HEK293 (cell line): ENCODE measurements around the gene FCN1.

ENCODE experiments used
- KLF1 ChIP-seq: fragments of 450-650 bp; formaldehyde crosslinking; IDR thresholded peaks from 2 replicates; pipeline ENCODE4 v1.5.1; 2016; ENCODE audit warnings: missing biosample characterization, missing genetic modification characterization
- KLF16 ChIP-seq: fragments of 450-650 bp; formaldehyde crosslinking; IDR thresholded peaks from 2 replicates; pipeline ENCODE4 v1.5.1; 2017; ENCODE audit warnings: missing biosample characterization, missing genetic modification characterization
- KLF17 ChIP-seq: fragments of 450-650 bp; formaldehyde crosslinking; IDR thresholded peaks from 2 replicates; pipeline ENCODE4 v1.5.1; 2016; ENCODE audit warnings: missing biosample characterization, missing genetic modification characterization
- PRDM1 ChIP-seq: fragments of 450-650 bp; formaldehyde crosslinking; IDR thresholded peaks from 2 replicates; pipeline ENCODE4; 2016; ENCODE audit warnings: missing biosample characterization, missing genetic modification characterization
- PRDM6 ChIP-seq: fragments of 450-650 bp; formaldehyde crosslinking; IDR thresholded peaks from 2 replicates; pipeline ENCODE4 v1.5.1; 2017; ENCODE audit warnings: missing biosample characterization, missing genetic modification characterization
- TCF7L2 ChIP-seq: IDR thresholded peaks from 2 replicates; pipeline ENCODE4 v1.6.1; 2011; ENCODE audit warnings: low read depth, mild to moderate bottlenecking, inconsistent platforms, low read length, moderate library complexity, borderline replicate concordance
- ZBTB8A ChIP-seq: fragments of 450-650 bp; formaldehyde crosslinking; IDR thresholded peaks from 2 replicates; pipeline ENCODE4 v1.5.1; 2016; ENCODE audit warnings: missing biosample characterization, missing genetic modification characterization
- ZFP41 ChIP-seq: fragments of 450-650 bp; formaldehyde crosslinking; IDR thresholded peaks from 2 replicates; pipeline ENCODE4 v1.5.1; 2016; ENCODE audit warnings: missing biosample characterization, missing genetic modification characterization, borderline replicate concordance
- ZNF146 ChIP-seq: fragments of 450-650 bp; formaldehyde crosslinking; IDR thresholded peaks from 2 replicates; pipeline ENCODE4 v1.5.1; 2016; ENCODE audit warnings: missing biosample characterization, missing genetic modification characterization
- ZNF223 ChIP-seq: fragments of 450-650 bp; formaldehyde crosslinking; IDR thresholded peaks from 2 replicates; pipeline ENCODE4 v1.5.1; 2016; ENCODE audit warnings: missing biosample characterization, missing genetic modification characterization
- ZNF311 ChIP-seq: fragments of 450-650 bp; formaldehyde crosslinking; IDR thresholded peaks from 2 replicates; pipeline ENCODE4 v1.5.1; 2017; ENCODE audit warnings: missing biosample characterization, missing genetic modification characterization, borderline replicate concordance
- ZNF335 ChIP-seq: fragments of 450-650 bp; formaldehyde crosslinking; conservative IDR thresholded peaks from 2 replicates; pipeline ENCODE4 v1.5.1; 2016; ENCODE audit warnings: missing biosample characterization, missing genetic modification characterization
- ZNF426 ChIP-seq: fragments of 450-650 bp; formaldehyde crosslinking; IDR thresholded peaks from 2 replicates; pipeline ENCODE4 v1.5.1; 2017; ENCODE audit warnings: missing biosample characterization, missing genetic modification characterization, mild to moderate bottlenecking, inconsistent platforms, moderate library complexity
- ZNF513 ChIP-seq: fragments of 450-650 bp; IDR thresholded peaks from 2 replicates; pipeline ENCODE4 v1.5.1; 2018; ENCODE audit warnings: missing biosample characterization, missing genetic modification characterization
- ZNF530 ChIP-seq: fragments of 450-650 bp; formaldehyde crosslinking; IDR thresholded peaks from 2 replicates; pipeline ENCODE4 v1.5.1; 2016; ENCODE audit warnings: low read depth, missing biosample characterization, missing genetic modification characterization
- ZNF549 ChIP-seq: fragments of 450-650 bp; IDR thresholded peaks from 2 replicates; pipeline ENCODE4 v1.5.1; 2018; ENCODE audit warnings: missing biosample characterization, missing genetic modification characterization, mild to moderate bottlenecking, inconsistent platforms, moderate library complexity
- ZNF560 ChIP-seq: fragments of 450-650 bp; formaldehyde crosslinking; IDR thresholded peaks from 2 replicates; pipeline ENCODE4 v1.5.1; 2017; ENCODE audit warnings: missing biosample characterization, missing genetic modification characterization, borderline replicate concordance
- ZNF600 ChIP-seq: fragments of 450-650 bp; formaldehyde crosslinking; IDR thresholded peaks from 2 replicates; pipeline ENCODE4 v1.5.1; 2016; ENCODE audit warnings: missing biosample characterization, missing genetic modification characterization
- ZNF610 ChIP-seq: fragments of 450-650 bp; formaldehyde crosslinking; IDR thresholded peaks from 2 replicates; pipeline ENCODE4 v1.5.1; 2016; ENCODE audit warnings: missing biosample characterization, missing genetic modification characterization, borderline replicate concordance
- ZNF645 ChIP-seq: fragments of 450-650 bp; formaldehyde crosslinking; IDR thresholded peaks from 2 replicates; pipeline ENCODE4; 2016; ENCODE audit warnings: missing biosample characterization, missing genetic modification characterization
- ZNF776 ChIP-seq: fragments of 450-650 bp; formaldehyde crosslinking; IDR thresholded peaks from 2 replicates; pipeline ENCODE4 v1.5.0; 2017; ENCODE audit warnings: missing biosample characterization, missing genetic modification characterization, borderline replicate concordance
- ZNF791 ChIP-seq: fragments of 450-650 bp; formaldehyde crosslinking; IDR thresholded peaks from 2 replicates; pipeline ENCODE4 v1.5.1; 2016; ENCODE audit warnings: missing biosample characterization, missing genetic modification characterization
- ZNF792 ChIP-seq: fragments of 450-650 bp; formaldehyde crosslinking; IDR thresholded peaks from 2 replicates; pipeline ENCODE4 v1.5.1; 2016; ENCODE audit warnings: missing biosample characterization, missing genetic modification characterization
- TF ChIP-seq, protein P1 (sequence below): fragments of 450-650 bp; formaldehyde crosslinking; IDR thresholded peaks from 2 replicates; pipeline ENCODE4 v1.5.1; 2016; ENCODE audit warnings: missing biosample characterization, missing genetic modification characterization, borderline replicate concordance
- TF ChIP-seq, protein P2 (sequence below): fragments of 450-650 bp; formaldehyde crosslinking; IDR thresholded peaks from 2 replicates; pipeline ENCODE4 v1.5.1; 2016; ENCODE audit warnings: missing biosample characterization, missing genetic modification characterization

The FCN1 gene

GRCh38 chr9:134895908-134896833 is 21.5 kb downstream of the FCN1 start (continued):
- TF ChIP-seq, protein P1, sequence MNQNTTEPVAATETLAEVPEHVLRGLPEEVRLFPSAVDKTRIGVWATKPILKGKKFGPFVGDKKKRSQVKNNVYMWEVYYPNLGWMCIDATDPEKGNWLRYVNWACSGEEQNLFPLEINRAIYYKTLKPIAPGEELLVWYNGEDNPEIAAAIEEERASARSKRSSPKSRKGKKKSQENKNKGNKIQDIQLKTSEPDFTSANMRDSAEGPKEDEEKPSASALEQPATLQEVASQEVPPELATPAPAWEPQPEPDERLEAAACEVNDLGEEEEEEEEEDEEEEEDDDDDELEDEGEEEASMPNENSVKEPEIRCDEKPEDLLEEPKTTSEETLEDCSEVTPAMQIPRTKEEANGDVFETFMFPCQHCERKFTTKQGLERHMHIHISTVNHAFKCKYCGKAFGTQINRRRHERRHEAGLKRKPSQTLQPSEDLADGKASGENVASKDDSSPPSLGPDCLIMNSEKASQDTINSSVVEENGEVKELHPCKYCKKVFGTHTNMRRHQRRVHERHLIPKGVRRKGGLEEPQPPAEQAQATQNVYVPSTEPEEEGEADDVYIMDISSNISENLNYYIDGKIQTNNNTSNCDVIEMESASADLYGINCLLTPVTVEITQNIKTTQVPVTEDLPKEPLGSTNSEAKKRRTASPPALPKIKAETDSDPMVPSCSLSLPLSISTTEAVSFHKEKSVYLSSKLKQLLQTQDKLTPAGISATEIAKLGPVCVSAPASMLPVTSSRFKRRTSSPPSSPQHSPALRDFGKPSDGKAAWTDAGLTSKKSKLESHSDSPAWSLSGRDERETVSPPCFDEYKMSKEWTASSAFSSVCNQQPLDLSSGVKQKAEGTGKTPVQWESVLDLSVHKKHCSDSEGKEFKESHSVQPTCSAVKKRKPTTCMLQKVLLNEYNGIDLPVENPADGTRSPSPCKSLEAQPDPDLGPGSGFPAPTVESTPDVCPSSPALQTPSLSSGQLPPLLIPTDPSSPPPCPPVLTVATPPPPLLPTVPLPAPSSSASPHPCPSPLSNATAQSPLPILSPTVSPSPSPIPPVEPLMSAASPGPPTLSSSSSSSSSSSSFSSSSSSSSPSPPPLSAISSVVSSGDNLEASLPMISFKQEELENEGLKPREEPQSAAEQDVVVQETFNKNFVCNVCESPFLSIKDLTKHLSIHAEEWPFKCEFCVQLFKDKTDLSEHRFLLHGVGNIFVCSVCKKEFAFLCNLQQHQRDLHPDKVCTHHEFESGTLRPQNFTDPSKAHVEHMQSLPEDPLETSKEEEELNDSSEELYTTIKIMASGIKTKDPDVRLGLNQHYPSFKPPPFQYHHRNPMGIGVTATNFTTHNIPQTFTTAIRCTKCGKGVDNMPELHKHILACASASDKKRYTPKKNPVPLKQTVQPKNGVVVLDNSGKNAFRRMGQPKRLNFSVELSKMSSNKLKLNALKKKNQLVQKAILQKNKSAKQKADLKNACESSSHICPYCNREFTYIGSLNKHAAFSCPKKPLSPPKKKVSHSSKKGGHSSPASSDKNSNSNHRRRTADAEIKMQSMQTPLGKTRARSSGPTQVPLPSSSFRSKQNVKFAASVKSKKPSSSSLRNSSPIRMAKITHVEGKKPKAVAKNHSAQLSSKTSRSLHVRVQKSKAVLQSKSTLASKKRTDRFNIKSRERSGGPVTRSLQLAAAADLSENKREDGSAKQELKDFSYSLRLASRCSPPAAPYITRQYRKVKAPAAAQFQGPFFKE (tag by site-specific recombination): no peak
- no peak for TF ChIP-seq ZNF549 (tag by site-specific recombination)
- no peak for TF ChIP-seq ZNF311 (tag by site-specific recombination)
- peak; percentile 64 for TF ChIP-seq PRDM1 (tag by site-specific recombination)
- no peak for TF ChIP-seq ZNF645 (tag by site-specific recombination)
- TF ChIP-seq KLF16: no peak
- TF ChIP-seq ZNF600 (tag by site-specific recombination): peak; percentile 93
- TF ChIP-seq ZNF791 (tag by site-specific recombination): no peak
- peak; percentile 63 for TF ChIP-seq ZNF335 (tag by site-specific recombination)
- TF ChIP-seq ZNF560 (tag by site-specific recombination): no peak
- TF ChIP-seq ZNF146 (tag by site-specific recombination): no peak
- TF ChIP-seq, protein P2, sequence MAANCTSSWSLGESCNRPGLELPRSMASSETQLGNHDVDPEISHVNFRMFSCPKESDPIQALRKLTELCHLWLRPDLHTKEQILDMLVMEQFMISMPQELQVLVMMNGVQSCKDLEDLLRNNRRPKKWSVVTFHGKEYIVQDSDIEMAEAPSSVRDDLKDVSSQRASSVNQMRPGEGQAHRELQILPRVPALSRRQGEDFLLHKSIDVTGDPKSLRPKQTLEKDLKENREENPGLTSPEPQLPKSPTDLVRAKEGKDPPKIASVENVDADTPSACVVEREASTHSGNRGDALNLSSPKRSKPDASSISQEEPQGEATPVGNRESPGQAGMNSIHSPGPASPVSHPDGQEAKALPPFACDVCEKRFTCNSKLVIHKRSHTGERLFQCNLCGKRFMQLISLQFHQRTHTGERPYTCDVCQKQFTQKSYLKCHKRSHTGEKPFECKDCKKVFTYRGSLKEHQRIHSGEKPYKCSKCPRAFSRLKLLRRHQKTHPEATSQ (tag by site-specific recombination): no peak
- peak; percentile 71 for TF ChIP-seq ZBTB8A (tag by site-specific recombination)
- no peak for TF ChIP-seq ZFP41 (tag by site-specific recombination)
- TF ChIP-seq ZNF426: no peak
- TF ChIP-seq TCF7L2: no peak
- TF ChIP-seq ZNF513 (tag by site-specific recombination): peak; percentile 69; the same call in 1 of the 2 replicates
- TF ChIP-seq KLF17: peak; percentile 69; the same call in 1 of the 2 replicates
- peak; percentile 64 for TF ChIP-seq PRDM6
- TF ChIP-seq ZNF610 (tag by site-specific recombination): no peak
- TF ChIP-seq ZNF530 (tag by site-specific recombination): no peak
- no peak for TF ChIP-seq ZNF792 (tag by site-specific recombination)
- TF ChIP-seq ZNF223 (tag by site-specific recombination): peak; percentile 100
- TF ChIP-seq KLF1 (tag by site-specific recombination): no peak
- no peak for TF ChIP-seq ZNF776 (tag by site-specific recombination)
